ENCODE results near the gene ITGB1. TPM values are rescaled to one million over a fixed set of nuclear protein-coding genes. Genes with fewer than 3 reads are reported as not detected.

The ITGB1 gene
- total and polyA plus RNA-seq, 2 donors from 2014 or later = 156 to 410 TPM

DNA sequence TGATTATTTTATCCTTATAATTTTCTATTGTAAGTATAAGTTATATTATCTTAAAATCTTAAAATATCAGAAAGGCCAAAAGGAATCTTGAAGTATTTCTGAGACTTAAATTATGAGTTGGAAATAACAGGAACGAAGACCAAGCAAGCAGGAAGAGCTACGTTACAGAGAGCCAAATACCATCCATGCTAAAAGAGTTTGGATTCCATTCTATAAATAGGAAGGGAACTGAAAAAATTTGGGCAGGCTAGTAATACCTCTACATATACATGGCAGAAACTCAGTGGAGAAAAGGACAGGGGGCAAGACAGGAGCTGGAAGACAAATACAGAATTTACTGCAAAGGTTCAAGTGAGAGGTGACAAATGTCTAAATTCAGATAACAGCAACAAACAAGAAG, 16.7 kb downstream of the ITGB1 start:
- TF ChIP-seq, protein P1, sequence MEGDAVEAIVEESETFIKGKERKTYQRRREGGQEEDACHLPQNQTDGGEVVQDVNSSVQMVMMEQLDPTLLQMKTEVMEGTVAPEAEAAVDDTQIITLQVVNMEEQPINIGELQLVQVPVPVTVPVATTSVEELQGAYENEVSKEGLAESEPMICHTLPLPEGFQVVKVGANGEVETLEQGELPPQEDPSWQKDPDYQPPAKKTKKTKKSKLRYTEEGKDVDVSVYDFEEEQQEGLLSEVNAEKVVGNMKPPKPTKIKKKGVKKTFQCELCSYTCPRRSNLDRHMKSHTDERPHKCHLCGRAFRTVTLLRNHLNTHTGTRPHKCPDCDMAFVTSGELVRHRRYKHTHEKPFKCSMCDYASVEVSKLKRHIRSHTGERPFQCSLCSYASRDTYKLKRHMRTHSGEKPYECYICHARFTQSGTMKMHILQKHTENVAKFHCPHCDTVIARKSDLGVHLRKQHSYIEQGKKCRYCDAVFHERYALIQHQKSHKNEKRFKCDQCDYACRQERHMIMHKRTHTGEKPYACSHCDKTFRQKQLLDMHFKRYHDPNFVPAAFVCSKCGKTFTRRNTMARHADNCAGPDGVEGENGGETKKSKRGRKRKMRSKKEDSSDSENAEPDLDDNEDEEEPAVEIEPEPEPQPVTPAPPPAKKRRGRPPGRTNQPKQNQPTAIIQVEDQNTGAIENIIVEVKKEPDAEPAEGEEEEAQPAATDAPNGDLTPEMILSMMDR (IDR thresholded peaks at IDR 0.05; ENCODE audit: borderline replicate concordance, extremely low read depth, insufficient read depth) = no peak
- Histone ChIP-seq H3K9me3 (ENCODE audit: control insufficient read depth in 2 of 3, insufficient read depth in 1 of 3, low read length in 3 of 3) (no peaks in the 10 kb centered on the region), H3K36me3 (ENCODE audit: control insufficient read depth in 2 of 3, insufficient read depth in 3 of 3, low read length in 3 of 3) (peaks cover 0 to 2% (median 0%) of the 10 kb centered on the region in 3 donors), H3K27me3 (ENCODE audit: control insufficient read depth, insufficient read depth, low read length) (no peaks in the 10 kb centered on the region), H3K9ac (ENCODE audit: low read length in 3 of 3) (no peak overlapping the region), H3K4me3 (ENCODE audit: low read length in 3 of 3) (no peak overlapping the region), H3K27ac (ENCODE audit: low read depth in 2 of 2, low read length in 2 of 2) (peak overlapping the region in 1 of 2 donors; percentile 8), H3K4me1 (ENCODE audit: control insufficient read depth in 2 of 3, insufficient read depth in 2 of 3, low read depth in 1 of 3, low read length in 3 of 3) (peaks cover 7 to 50% (median 28%) of the 10 kb centered on the region in 3 donors)
- DNase-seq (no peak), FAIRE-seq (no peak)
- intact Hi-C loops (cut with DNase I) = loop anchor here (10.0 kb wide), 1 partner anchor 53 kb away; no protein-coding TSS in a partner anchor

DNA sequence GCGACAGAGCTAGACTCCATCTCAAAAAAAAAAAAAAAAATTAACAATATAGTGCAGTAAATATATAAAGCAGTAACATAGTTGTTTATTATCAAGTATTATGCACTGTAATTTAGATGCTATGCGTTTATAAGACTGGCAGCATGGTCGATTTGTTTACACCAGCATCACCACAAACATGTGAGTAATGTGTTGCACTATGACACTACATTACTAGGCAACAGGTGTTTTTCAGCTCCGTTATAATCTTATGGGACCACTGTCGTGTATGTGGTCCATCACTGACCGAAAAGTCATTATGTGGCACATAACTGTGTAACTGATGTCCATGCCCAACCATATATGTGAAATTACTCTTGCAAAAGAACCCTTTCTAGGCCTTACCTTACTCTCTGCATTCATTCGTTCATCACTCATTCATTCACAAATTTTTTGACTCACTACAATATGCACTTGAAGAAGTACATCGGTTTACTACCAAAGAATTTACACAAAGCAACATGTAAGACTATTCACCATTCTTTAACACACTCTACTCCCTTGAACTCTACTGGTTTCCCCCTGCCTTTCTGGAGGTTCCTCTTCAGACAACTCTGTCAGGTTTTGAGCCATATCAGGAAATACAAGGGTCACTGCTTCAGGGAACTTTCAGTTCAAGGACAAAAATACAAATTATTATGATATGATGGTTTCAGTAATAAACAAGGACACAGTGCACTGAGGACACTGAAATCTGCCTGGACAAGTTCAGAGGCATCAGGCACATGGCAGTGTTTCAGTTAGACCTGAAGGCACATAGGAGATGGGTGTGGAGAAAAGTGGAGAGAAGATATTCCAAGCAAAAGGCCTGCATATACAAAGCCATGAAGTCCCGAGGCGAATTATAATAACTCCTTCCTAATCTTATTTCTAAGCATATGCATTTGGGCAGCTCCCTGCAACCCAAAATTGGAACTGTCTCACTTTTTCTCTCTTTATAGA, 17.4 kb downstream of the ITGB1 start:
- Histone ChIP-seq H3K27me3 (ENCODE audit: control insufficient read depth, insufficient read depth, low read length) (no peaks in the 10 kb centered on the region), H3K9me3 (ENCODE audit: control insufficient read depth in 2 of 3, insufficient read depth in 1 of 3, low read length in 3 of 3) (no peaks in the 10 kb centered on the region), H3K4me1 (ENCODE audit: control insufficient read depth in 2 of 3, insufficient read depth in 2 of 3, low read depth in 1 of 3, low read length in 3 of 3) (peaks cover 7 to 48% (median 28%) of the 10 kb centered on the region in 3 donors), H3K27ac (ENCODE audit: low read depth in 2 of 2, low read length in 2 of 2) (no peak overlapping the region), H3K9ac (ENCODE audit: low read length in 3 of 3) (no peak overlapping the region), H3K36me3 (ENCODE audit: control insufficient read depth in 2 of 3, insufficient read depth in 3 of 3, low read length in 3 of 3) (peaks cover 0 to 2% (median 0%) of the 10 kb centered on the region in 3 donors), H3K4me3 (ENCODE audit: low read length in 3 of 3) (no peak overlapping the region)
- FAIRE-seq (no peak), DNase-seq (no peak)
- intact Hi-C loops (cut with DNase I) = loop anchor here (10.0 kb wide), 1 partner anchor 54 kb away; no protein-coding TSS in a partner anchor
- TF ChIP-seq, protein P1 (IDR thresholded peaks at IDR 0.05; ENCODE audit: borderline replicate concordance, extremely low read depth, insufficient read depth) = no peak

DNA sequence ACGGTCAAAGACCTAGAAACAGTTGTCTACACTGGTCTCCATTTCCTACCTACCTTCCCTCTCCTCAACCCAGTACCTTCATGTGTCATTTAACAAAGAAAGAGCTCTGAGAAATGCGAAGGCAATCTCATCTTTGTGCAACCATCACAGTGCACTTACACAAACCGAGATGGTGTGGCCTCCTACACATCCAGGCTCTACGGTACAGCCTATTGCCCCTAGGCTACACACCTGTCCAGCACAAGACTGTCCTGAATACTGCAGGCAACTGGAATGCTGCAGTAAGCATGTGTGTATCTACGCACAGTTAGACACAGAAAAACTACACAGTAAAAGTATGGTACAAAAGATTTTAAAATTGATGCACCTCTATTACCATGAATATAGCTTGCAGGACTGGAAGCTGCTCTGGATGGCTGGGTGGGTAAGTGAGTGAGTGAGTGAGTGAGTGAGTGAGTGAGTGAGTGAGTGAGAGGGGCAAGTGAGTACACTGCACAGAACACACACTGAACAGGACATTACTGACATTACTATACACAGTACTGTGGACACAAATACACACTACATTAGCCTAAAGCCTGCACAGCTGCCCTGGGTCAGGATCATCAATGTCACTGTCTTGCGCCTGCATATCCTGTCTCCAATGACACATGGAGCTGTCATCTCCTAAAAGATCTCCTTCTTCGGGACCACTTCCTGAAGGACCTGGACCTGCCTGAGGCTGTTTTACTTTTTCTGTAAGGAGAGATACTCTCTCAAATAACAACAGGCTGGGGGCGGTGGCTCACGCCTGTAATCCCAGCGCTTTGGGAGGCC, 18.5 kb downstream of the ITGB1 start:
- no peak for DNase-seq
- Histone ChIP-seq H3K9ac (ENCODE audit: low read length in 3 of 3) (no peak overlapping the region), H3K27ac (ENCODE audit: low read depth in 2 of 2, low read length in 2 of 2) (no peak overlapping the region), H3K9me3 (ENCODE audit: control insufficient read depth in 2 of 3, insufficient read depth in 1 of 3, low read length in 3 of 3) (no peaks in the 10 kb centered on the region), H3K27me3 (ENCODE audit: control insufficient read depth, insufficient read depth, low read length) (no peaks in the 10 kb centered on the region), H3K36me3 (ENCODE audit: control insufficient read depth in 2 of 3, insufficient read depth in 3 of 3, low read length in 3 of 3) (peaks cover 0 to 2% (median 0%) of the 10 kb centered on the region in 3 donors), H3K4me1 (ENCODE audit: control insufficient read depth in 2 of 3, insufficient read depth in 2 of 3, low read depth in 1 of 3, low read length in 3 of 3) (peaks cover 7 to 47% (median 28%) of the 10 kb centered on the region in 3 donors), H3K4me3 (ENCODE audit: low read length in 3 of 3) (no peak overlapping the region)
- intact Hi-C loops (cut with DNase I) = loop anchor here (10.0 kb wide), 1 partner anchor 55 kb away; no protein-coding TSS in a partner anchor
- TF ChIP-seq, protein P1 (IDR thresholded peaks at IDR 0.05; ENCODE audit: borderline replicate concordance, extremely low read depth, insufficient read depth) = no peak
- FAIRE-seq = no peak
